Esophagus squamous epithelium (tissue), 4 donors: ENCODE measurements around the gene CDH13.

ENCODE experiments used
- CTCF ChIP-seq, 6 experiments: fragments of 450-650 bp in 4 of 6; fragments of 200-600 bp in 2 of 6; sonication (generic) in 2 of 6; IDR thresholded peaks; one replicate each; pipeline ENCODE4 v1.5.1; 2016 to 2019; ENCODE audit warnings: antibody characterized with exemption in 6 of 6, mild to moderate bottlenecking in 4 of 6, moderate library complexity in 4 of 6
- POLR2A ChIP-seq, 4 donors: fragments of 450-650 bp; IDR thresholded peaks; one replicate each; pipeline ENCODE4 v1.6.1; 2017; ENCODE audit warnings: antibody characterized with exemption in 4 of 4, mild to moderate bottlenecking in 4 of 4, moderate library complexity in 3 of 4

GRCh38 chr16:83245061-83245460 is 618.3 kb downstream of the CDH13 start:
- TF ChIP-seq CTCF (IDR thresholded peaks at IDR 0.05) (no peak), POLR2A (IDR thresholded peaks at IDR 0.05) (no peak)
